Left ventricle myocardium inferior (tissue), 1 donor: ENCODE measurements around the gene UGGT2. TPM values are rescaled to one million over a fixed set of nuclear protein-coding genes. Genes with fewer than 3 reads are reported as not detected.

Source experiments
- DNase-seq: peaks from one replicate; pipeline ENCODE4 v3.0.0-alpha.2; 2020
- H3K27ac ChIP-seq: fragments of 200-600 bp; replicated peaks from 2 replicates; pipeline ENCODE4 v1.8.0; 2021
- H3K27me3 ChIP-seq: fragments of 200-600 bp; 2 replicates; pipeline ENCODE4 v1.8.0; 2021; ENCODE audit warnings: low read depth
- H3K36me3 ChIP-seq: fragments of 200-600 bp; 2 replicates; pipeline ENCODE4 v1.8.0; 2021
- H3K4me1 ChIP-seq: fragments of 200-600 bp; 2 replicates; pipeline ENCODE4 v1.8.0; 2021
- H3K4me3 ChIP-seq: fragments of 200-600 bp; 2 replicates; pipeline ENCODE4 v1.8.0; 2021; ENCODE audit warnings: mild to moderate bottlenecking, moderate library complexity
- H3K9me3 ChIP-seq: fragments of 200-600 bp; replicated peaks from 2 replicates; pipeline ENCODE4 v1.8.0; 2021
- intact Hi-C: fragments of 100-400 bp; cut with micrococcal nuclease; formaldehyde crosslinking; loops from one replicate; pipeline ENCODE4 v1.11.0; 2022
- total RNA-seq: library from RNA; stranded (reverse); fragmentation: NEBNext Ultra II Directional; extraction: Animal tissue kit (Norgen Biotek cat#: 25700); gene quantifications from one replicate; pipeline ENCODE4 v1.2.1, GENCODE V29; 2021
- TF ChIP-seq, protein P1 (sequence below): fragments of 200-600 bp; IDR thresholded peaks from 2 replicates; pipeline ENCODE4 v1.8.0; 2021; ENCODE audit warnings: antibody characterized with exemption, mild to moderate bottlenecking, borderline replicate concordance
- donor health status: DM: no; HTN: yes; CAD: no; lungs with severe emphysema.

Gene UGGT2
- total RNA-seq, 1 donor from 2014 or later = 11.4 TPM

DNA sequence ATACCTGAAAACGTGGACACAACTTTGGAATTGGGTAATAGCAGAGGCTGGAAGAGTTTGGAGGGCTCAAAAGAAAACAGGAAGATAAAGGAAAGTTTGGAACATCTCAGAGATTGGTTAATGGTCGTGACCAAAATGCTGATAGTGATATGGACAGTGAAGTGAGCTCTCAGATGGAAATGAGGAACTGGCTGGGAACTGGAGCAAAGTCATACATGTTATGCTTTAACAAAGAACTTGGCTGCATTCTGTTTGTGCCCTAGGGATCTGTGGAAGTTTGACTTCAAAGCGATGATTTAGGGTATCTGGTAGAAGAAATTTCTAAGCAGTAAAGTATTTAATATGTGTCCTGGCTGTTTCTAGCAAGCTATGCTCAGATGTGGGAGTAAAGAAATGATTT lies 240.1 kb downstream of the UGGT2 start:
- H3K9me3 ChIP-seq = peaks cover 34% of the 10 kb centered on the region
- intact Hi-C loops = no loop called here
- H3K36me3 ChIP-seq = peaks cover 47% of the 10 kb centered on the region
- no peaks in the 10 kb centered on the region for H3K27me3 ChIP-seq
- TF ChIP-seq, protein P1, sequence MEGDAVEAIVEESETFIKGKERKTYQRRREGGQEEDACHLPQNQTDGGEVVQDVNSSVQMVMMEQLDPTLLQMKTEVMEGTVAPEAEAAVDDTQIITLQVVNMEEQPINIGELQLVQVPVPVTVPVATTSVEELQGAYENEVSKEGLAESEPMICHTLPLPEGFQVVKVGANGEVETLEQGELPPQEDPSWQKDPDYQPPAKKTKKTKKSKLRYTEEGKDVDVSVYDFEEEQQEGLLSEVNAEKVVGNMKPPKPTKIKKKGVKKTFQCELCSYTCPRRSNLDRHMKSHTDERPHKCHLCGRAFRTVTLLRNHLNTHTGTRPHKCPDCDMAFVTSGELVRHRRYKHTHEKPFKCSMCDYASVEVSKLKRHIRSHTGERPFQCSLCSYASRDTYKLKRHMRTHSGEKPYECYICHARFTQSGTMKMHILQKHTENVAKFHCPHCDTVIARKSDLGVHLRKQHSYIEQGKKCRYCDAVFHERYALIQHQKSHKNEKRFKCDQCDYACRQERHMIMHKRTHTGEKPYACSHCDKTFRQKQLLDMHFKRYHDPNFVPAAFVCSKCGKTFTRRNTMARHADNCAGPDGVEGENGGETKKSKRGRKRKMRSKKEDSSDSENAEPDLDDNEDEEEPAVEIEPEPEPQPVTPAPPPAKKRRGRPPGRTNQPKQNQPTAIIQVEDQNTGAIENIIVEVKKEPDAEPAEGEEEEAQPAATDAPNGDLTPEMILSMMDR = no peak
- DNase-seq = no peak
- no peak overlapping the region for H3K27ac ChIP-seq
- H3K4me1 ChIP-seq = no peaks in the 10 kb centered on the region
- H3K4me3 ChIP-seq = no peak overlapping the region

GRCh38 chr13:95809429-95809828 lies 243.8 kb downstream of the UGGT2 start:
- Histone ChIP-seq H3K9me3 (peaks cover 65% of the 10 kb centered on the region), H3K27me3 (no peaks in the 10 kb centered on the region), H3K27ac (no peak overlapping the region), H3K36me3 (peaks cover 49% of the 10 kb centered on the region), H3K4me3 (no peak overlapping the region), H3K4me1 (no peaks in the 10 kb centered on the region)
- TF ChIP-seq, protein P1 = no peak
- no peak for DNase-seq
- intact Hi-C loops = no loop called here

GRCh38 chr13:95805921-95806320 lies 247.3 kb downstream of the UGGT2 start:
- DNase-seq = no peak
- Histone ChIP-seq H3K36me3 (peaks cover 27% of the 10 kb centered on the region), H3K27ac (no peak overlapping the region), H3K4me1 (no peaks in the 10 kb centered on the region), H3K4me3 (no peak overlapping the region), H3K27me3 (no peaks in the 10 kb centered on the region), H3K9me3 (peaks cover 48% of the 10 kb centered on the region)
- TF ChIP-seq, protein P1 = no peak
- intact Hi-C loops = no loop called here

DNA sequence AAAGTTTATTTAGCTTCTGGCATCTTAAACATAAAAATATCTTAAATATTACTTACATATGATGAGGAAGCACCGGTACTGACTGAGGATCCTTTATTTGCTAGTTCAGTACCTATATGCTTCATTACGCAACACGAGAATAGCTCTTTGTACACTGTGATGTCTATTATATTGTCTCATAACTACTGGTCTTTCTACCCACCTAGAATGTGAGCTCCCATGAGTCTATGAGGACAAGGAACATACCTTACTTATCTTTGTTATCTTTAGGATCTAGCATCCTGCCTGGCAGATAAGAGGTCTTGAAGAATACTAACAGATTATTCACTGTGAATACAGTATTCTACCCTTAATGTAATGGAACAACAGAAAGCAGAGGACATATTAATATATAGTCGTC lies 251.4 kb downstream of the UGGT2 start:
- no peak for DNase-seq
- TF ChIP-seq, protein P1 = no peak
- Histone ChIP-seq H3K27me3 (no peaks in the 10 kb centered on the region), H3K9me3 (peaks cover 25% of the 10 kb centered on the region), H3K27ac (no peak overlapping the region), H3K36me3 (peaks cover 8% of the 10 kb centered on the region), H3K4me1 (no peaks in the 10 kb centered on the region), H3K4me3 (no peak overlapping the region)
- intact Hi-C loops = no loop called here

- TF ChIP-seq, protein P1 = no peak
- Histone ChIP-seq H3K4me1 (no peaks in the 10 kb centered on the region), H3K36me3 (no peaks in the 10 kb centered on the region), H3K27ac (no peak overlapping the region), H3K9me3 (peaks cover 11% of the 10 kb centered on the region), H3K27me3 (no peaks in the 10 kb centered on the region), H3K4me3 (no peak overlapping the region)
- DNase-seq = no peak
- intact Hi-C loops = no loop called here
These were observed 252.8 kb downstream of the UGGT2 start for GRCh38 chr13:95800436-95800835.

DNA sequence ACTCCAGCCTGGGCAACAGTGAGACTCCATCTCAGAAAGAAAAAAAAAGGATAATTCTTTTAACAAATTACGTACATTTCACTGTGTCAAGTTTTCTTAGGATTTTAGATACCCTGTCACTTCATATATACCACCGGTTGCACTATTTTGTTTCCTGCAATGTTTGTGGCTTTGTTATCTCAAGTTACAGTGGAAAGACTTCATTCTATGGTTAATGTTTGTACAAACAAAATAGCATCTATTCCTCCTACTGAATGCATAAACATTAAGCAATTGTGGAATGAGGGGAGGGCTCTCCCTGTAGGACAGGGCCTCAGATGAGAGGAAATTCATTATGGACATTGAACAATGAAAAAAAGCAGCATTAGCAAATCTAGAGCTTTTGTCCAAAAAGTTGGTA lies 256.2 kb downstream of the UGGT2 start:
- Histone ChIP-seq H3K27ac (no peak overlapping the region), H3K4me3 (no peak overlapping the region), H3K36me3 (peaks cover 16% of the 10 kb centered on the region), H3K4me1 (no peaks in the 10 kb centered on the region), H3K9me3 (no peaks in the 10 kb centered on the region), H3K27me3 (no peaks in the 10 kb centered on the region)
- DNase-seq = no peak
- TF ChIP-seq, protein P1 = no peak
- intact Hi-C loops = no loop called here
